H9 (cell line): ENCODE measurements around the gene SPRED2. TPM values are rescaled to one million over a fixed set of nuclear protein-coding genes. Genes with fewer than 3 reads are reported as not detected.

Source experiments
- DNase-seq: peaks from one replicate; pipeline ENCODE4 v3.0.0-alpha.2; 2017
- H2AFZ ChIP-seq: one replicate; pipeline ENCODE4 v1.6.1; 2013; ENCODE audit warnings: mild to moderate bottlenecking, low read length, control low read depth, moderate library complexity
- H2AK5ac ChIP-seq: 2 replicates; pipeline ENCODE4 v1.6.1; 2013; ENCODE audit warnings: low read length, control low read depth, mixed read lengths; ENCODE audit not compliant: insufficient read length
- H2BK120ac ChIP-seq: one replicate; pipeline ENCODE4 v1.6.1; 2013; ENCODE audit warnings: low read depth, mild to moderate bottlenecking, low read length, control low read depth, inconsistent platforms; ENCODE audit not compliant: poor library complexity, severe bottlenecking
- H2BK12ac ChIP-seq: 2 replicates; pipeline ENCODE4 v1.6.1; 2013; ENCODE audit warnings: low read length, control low read depth, mixed read lengths, low read depth; ENCODE audit not compliant: insufficient read length
- H2BK15ac ChIP-seq: 2 replicates; pipeline ENCODE4 v1.6.1; 2013; ENCODE audit warnings: low read depth, low read length, control low read depth
- H2BK20ac ChIP-seq: one replicate; pipeline ENCODE4 v1.6.1; 2013; ENCODE audit warnings: low read depth, mild to moderate bottlenecking, low read length, control low read depth, inconsistent platforms; ENCODE audit not compliant: poor library complexity, severe bottlenecking
- H2BK5ac ChIP-seq: 2 replicates; pipeline ENCODE4 v1.6.1; 2013; ENCODE audit warnings: low read length, control low read depth, mixed read lengths; ENCODE audit not compliant: insufficient read length
- H3K14ac ChIP-seq: 2 replicates; pipeline ENCODE4 v1.6.1; 2013; ENCODE audit warnings: low read length, control low read depth; ENCODE audit not compliant: insufficient read depth
- H3K18ac ChIP-seq: 2 replicates; pipeline ENCODE4 v1.6.1; 2013; ENCODE audit warnings: low read depth, mild to moderate bottlenecking, mixed read lengths, low read length, control low read depth; ENCODE audit not compliant: insufficient read length
- H3K23ac ChIP-seq: 2 replicates; pipeline ENCODE4 v1.6.1; 2013; ENCODE audit warnings: low read length, control low read depth, mixed read lengths, low read depth; ENCODE audit not compliant: insufficient read length
- H3K23me2 ChIP-seq: 2 replicates; pipeline ENCODE4 v1.6.1; 2013; ENCODE audit warnings: low read depth, mild to moderate bottlenecking, mixed read lengths, low read length, control low read depth; ENCODE audit not compliant: insufficient read length, poor library complexity, severe bottlenecking
- H3K27ac ChIP-seq: 2 replicates; pipeline ENCODE4 v1.5.1; 2013; ENCODE audit warnings: low read length, control low read depth, mixed read lengths, low read depth; ENCODE audit not compliant: insufficient read length
- H3K27me3 ChIP-seq: 2 replicates; pipeline ENCODE4 v1.6.1; 2013; ENCODE audit warnings: low read length, control low read depth, inconsistent platforms; ENCODE audit not compliant: insufficient read depth
- H3K4ac ChIP-seq: 2 replicates; pipeline ENCODE4 v1.6.1; 2013; ENCODE audit warnings: low read depth, mild to moderate bottlenecking, control low read depth, inconsistent platforms, low read length, moderate library complexity
- H3K4me1 ChIP-seq: 2 replicates; pipeline ENCODE4 v1.6.1; 2013; ENCODE audit warnings: low read length, control low read depth, inconsistent platforms; ENCODE audit not compliant: insufficient read depth
- H3K4me2 ChIP-seq: 2 replicates; pipeline ENCODE4 v1.6.1; 2013; ENCODE audit warnings: low read length, control low read depth, mixed read lengths; ENCODE audit not compliant: insufficient read length, insufficient read depth
- H3K56ac ChIP-seq: 2 replicates; pipeline ENCODE4 v1.6.1; 2013; ENCODE audit warnings: low read depth, mild to moderate bottlenecking, mixed read lengths, low read length, control low read depth; ENCODE audit not compliant: insufficient read length
- H3K79me1 ChIP-seq: 2 replicates; pipeline ENCODE4 v1.6.1; 2013; ENCODE audit warnings: low read depth, mild to moderate bottlenecking, moderate library complexity, low read length, control low read depth, inconsistent platforms; ENCODE audit not compliant: insufficient read depth, poor library complexity, severe bottlenecking
- H3K79me2 ChIP-seq: 2 replicates; pipeline ENCODE4 v1.6.1; 2013; ENCODE audit warnings: low read length, control low read depth, inconsistent platforms; ENCODE audit not compliant: insufficient read depth
- H3K9ac ChIP-seq: 2 replicates; pipeline ENCODE4 v1.6.1; 2013; ENCODE audit warnings: low read length, control low read depth, mixed read lengths; ENCODE audit not compliant: insufficient read length; ENCODE audit errors: extremely low read depth
- H3K9me3 ChIP-seq: one replicate; pipeline ENCODE4 v1.6.1; 2013; ENCODE audit warnings: low read depth, low read length, inconsistent platforms; ENCODE audit not compliant: control insufficient read depth
- H3T11ph ChIP-seq: one replicate; pipeline ENCODE4 v1.6.1; 2013; ENCODE audit warnings: mild to moderate bottlenecking, low read length, control low read depth, inconsistent platforms
- H4K20me1 ChIP-seq: one replicate; pipeline ENCODE4 v1.6.1; 2013; ENCODE audit not compliant: control insufficient read depth, insufficient read length, insufficient read depth
- H4K5ac ChIP-seq: 2 replicates; pipeline ENCODE4 v1.6.1; 2013; ENCODE audit warnings: low read depth, mild to moderate bottlenecking, mixed read lengths, low read length, control low read depth; ENCODE audit not compliant: insufficient read length
- H4K8ac ChIP-seq: replicated peaks from 2 replicates; pipeline ENCODE4 v1.6.1; 2013; ENCODE audit warnings: low read length, control low read depth, mixed read lengths, low read depth; ENCODE audit not compliant: insufficient read length
- H4K91ac ChIP-seq: 2 replicates; pipeline ENCODE4 v1.6.1; 2013; ENCODE audit warnings: low read depth, mild to moderate bottlenecking, moderate library complexity, mixed read lengths, low read length, control low read depth; ENCODE audit not compliant: insufficient read length
- H3K27ac Mint-ChIP-seq, 3 experiments: 2 replicates in 2 of 3; 3 replicates in 1 of 3; pipeline ENCODE4 v1.8.0; 2020 to 2021; ENCODE audit warnings: mixed read lengths in 3 of 3, mild to moderate bottlenecking in 1 of 3, moderate library complexity in 1 of 3
- H3K27me3 Mint-ChIP-seq: 2 replicates; pipeline ENCODE4 v1.8.0; 2021; ENCODE audit warnings: low read depth, mild to moderate bottlenecking, moderate library complexity, mixed read lengths
- H3K36me3 Mint-ChIP-seq, 3 experiments: 2 replicates in 2 of 3; 3 replicates in 1 of 3; pipeline ENCODE4 v1.8.0; 2020 to 2021; ENCODE audit warnings: low read depth in 3 of 3, mixed read lengths in 3 of 3; ENCODE audit not compliant: insufficient read depth in 1 of 3
- H3K4me1 Mint-ChIP-seq, 2 experiments: 2 replicates each; pipeline ENCODE4 v1.8.0; 2020; ENCODE audit warnings: mixed read lengths in 2 of 2
- H3K4me3 Mint-ChIP-seq, 2 experiments: 2 replicates in 1 of 2; 3 replicates in 1 of 2; pipeline ENCODE4 v1.8.0; 2020 to 2021; ENCODE audit warnings: mild to moderate bottlenecking in 2 of 2, mixed read lengths in 2 of 2, moderate library complexity in 1 of 2
- H3K9me3 Mint-ChIP-seq, 2 experiments: 2 replicates in 1 of 2; 3 replicates in 1 of 2; pipeline ENCODE4 v1.8.0; 2020; ENCODE audit warnings: mild to moderate bottlenecking in 2 of 2, mixed read lengths in 2 of 2, moderate library complexity in 1 of 2
- CTCF ChIP-seq: fragments of 200-600 bp; sonication (generic); conservative IDR thresholded peaks from 3 replicates; pipeline ENCODE4 v1.8.0; 2021; ENCODE audit warnings: antibody characterized with exemption, mild to moderate bottlenecking
- WGBS: extraction: QIAGEN DNeasy Blood & Tissue Kit; methylation state at CpG from one replicate; pipeline ENCODE4 v1.1.7; 2013; ENCODE audit warnings: missing lambda C conversion rate, low lambda C conversion rate, mixed read lengths; ENCODE audit not compliant: insufficient read length; ENCODE audit errors: extremely low coverage; 5-methylcytosine and 5-hydroxymethylcytosine counted together
- total RNA-seq: library from RNA; stranded (reverse); gene quantifications from 2 replicates; pipeline ENCODE4 v1.2.1, GENCODE V29; 2021

SPRED2 gene
- total RNA-seq, 1 experiment from 2014 or later: 23.5 TPM

- H3K79me2 ChIP-seq: peaks cover 4% of the 10 kb centered on the region; the same call in 1 of the 2 replicates
- no peak overlapping the region for H3K27ac Mint-ChIP-seq
- H3K4me1 Mint-ChIP-seq: peaks cover 11 to 13% of the 10 kb centered on the region in 2 experiments
Observed at GRCh38 chr2:65424391-65424790, 8.0 kb downstream of the SPRED2 start.

More at GRCh38 chr2:65424391-65424790, 8.0 kb downstream of the SPRED2 start:
- Histone ChIP-seq H3K14ac (no peak overlapping the region), H3K79me1 (peaks cover 12% of the 10 kb centered on the region), H2AFZ (no peak overlapping the region), H3K18ac (no peak overlapping the region), H3T11ph (no peak overlapping the region), H3K27ac (no peak overlapping the region), H3K23ac (no peak overlapping the region), H2BK15ac (no peak overlapping the region), H3K56ac (no peak overlapping the region), H3K4me2 (no peak overlapping the region), H2BK20ac (no peak overlapping the region), H3K4me1 (peaks cover 4% of the 10 kb centered on the region; the same call in 1 of the 2 replicates), H3K9me3 (no peaks in the 10 kb centered on the region), H3K9ac (no peak overlapping the region), H2BK12ac (no peak overlapping the region), H3K23me2 (no peaks in the 10 kb centered on the region), H3K27me3 (no peaks in the 10 kb centered on the region), H2AK5ac (no peak overlapping the region), H4K5ac (no peak overlapping the region), H3K4ac (no peak overlapping the region), H4K8ac (no peak overlapping the region), H2BK5ac (no peak overlapping the region), H4K91ac (no peak overlapping the region), H2BK120ac (no peak overlapping the region), H4K20me1 (no peaks in the 10 kb centered on the region)
- no peaks in the 10 kb centered on the region for H3K36me3 Mint-ChIP-seq
- DNase-seq: no peak
- no peak overlapping the region for H3K4me3 Mint-ChIP-seq
- no peaks in the 10 kb centered on the region for H3K9me3 Mint-ChIP-seq
- WGBS: no CpG with 5 or more reads among the region's 3 CpGs
- peaks cover 26% of the 10 kb centered on the region for H3K27me3 Mint-ChIP-seq
- TF ChIP-seq CTCF: no peak
